HG03066 (cell line): Measurements from ENCODE around the gene RBM27.
"Not testable (repeated sequence)": the region's sequence is repeated elsewhere in the genome, so short reads cannot be mapped to it uniquely, and the experiment has no call there.

ENCODE experiments used
- ATAC-seq: cut with Tn5 transposase; IDR thresholded peaks from one replicate; pipeline ENCODE4 v1.9.1; 2021; ENCODE audit warnings: low read depth; ENCODE audit not compliant: unreplicated experiment

Gene RBM27, protein sequence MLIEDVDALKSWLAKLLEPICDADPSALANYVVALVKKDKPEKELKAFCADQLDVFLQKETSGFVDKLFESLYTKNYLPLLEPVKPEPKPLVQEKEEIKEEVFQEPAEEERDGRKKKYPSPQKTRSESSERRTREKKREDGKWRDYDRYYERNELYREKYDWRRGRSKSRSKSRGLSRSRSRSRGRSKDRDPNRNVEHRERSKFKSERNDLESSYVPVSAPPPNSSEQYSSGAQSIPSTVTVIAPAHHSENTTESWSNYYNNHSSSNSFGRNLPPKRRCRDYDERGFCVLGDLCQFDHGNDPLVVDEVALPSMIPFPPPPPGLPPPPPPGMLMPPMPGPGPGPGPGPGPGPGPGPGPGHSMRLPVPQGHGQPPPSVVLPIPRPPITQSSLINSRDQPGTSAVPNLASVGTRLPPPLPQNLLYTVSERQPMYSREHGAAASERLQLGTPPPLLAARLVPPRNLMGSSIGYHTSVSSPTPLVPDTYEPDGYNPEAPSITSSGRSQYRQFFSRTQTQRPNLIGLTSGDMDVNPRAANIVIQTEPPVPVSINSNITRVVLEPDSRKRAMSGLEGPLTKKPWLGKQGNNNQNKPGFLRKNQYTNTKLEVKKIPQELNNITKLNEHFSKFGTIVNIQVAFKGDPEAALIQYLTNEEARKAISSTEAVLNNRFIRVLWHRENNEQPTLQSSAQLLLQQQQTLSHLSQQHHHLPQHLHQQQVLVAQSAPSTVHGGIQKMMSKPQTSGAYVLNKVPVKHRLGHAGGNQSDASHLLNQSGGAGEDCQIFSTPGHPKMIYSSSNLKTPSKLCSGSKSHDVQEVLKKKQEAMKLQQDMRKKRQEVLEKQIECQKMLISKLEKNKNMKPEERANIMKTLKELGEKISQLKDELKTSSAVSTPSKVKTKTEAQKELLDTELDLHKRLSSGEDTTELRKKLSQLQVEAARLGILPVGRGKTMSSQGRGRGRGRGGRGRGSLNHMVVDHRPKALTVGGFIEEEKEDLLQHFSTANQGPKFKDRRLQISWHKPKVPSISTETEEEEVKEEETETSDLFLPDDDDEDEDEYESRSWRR

DNA sequence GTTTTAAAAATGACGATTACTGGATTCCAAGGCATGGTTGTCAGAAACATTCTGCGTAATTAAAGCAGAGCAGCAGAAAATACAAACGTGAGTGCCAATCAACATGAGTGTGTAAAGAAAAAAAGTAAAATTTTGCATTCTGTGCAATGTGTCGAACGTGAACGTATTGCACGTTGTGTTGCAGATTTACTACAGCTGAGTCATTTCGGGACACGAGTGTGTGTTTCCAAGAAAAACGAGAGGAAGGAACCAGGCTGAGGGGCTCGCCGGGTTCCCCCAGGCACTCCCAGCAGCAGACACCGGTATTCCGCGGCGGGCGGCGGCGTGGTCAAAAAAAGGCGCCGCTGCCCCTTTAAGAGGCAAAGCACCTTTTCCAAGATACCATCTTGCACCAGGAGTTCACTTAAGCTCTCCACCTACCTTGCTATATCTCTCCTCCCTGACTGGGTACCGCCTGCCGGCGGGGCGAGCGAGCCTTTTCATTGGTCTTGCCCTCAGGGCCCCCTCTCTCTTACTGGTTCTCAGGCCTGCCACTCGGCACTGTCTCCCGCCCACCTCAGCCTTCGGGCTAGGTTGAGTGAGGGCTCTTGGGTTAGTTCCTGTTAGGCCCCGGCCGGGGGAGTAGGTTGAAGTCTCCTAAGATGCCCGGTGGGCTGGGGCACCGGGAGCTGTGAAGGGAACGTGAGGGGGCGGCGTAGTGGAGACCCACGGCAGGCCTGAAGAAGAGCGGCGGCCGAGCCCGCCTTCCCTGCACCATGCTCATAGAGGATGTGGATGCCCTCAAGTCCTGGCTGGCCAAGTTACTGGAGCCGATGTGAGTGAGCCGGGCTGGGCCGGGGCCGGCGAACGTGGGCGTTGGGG lies at the start of gene RBM27:
Gene RBM27 (plus strand): TSS at position 595 of the 861 bp plus-strand sequence. CDS start 161 bp downstream, at position 756.
- peak; percentile 100 for ATAC-seq

DNA sequence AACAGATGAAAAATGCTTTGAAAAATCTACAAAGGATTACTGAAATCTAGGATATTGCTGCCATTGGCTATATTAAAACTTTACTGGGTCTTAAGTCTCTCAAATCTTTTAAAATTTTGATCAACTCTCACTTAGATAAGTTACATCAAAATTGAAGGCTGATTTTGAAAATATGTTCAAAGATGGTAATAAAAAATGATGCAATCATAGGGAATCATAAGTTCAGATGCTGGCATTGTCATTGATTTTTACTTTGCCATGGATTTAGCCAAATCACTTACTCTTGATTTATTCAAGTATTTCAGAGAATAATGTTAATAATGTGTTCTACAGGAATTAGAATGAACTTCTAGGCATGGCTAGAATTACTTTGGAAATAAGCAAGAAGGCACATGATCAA lies 45.1 kb upstream of the RBM27 start:
- ATAC-seq = no peak

DNA sequence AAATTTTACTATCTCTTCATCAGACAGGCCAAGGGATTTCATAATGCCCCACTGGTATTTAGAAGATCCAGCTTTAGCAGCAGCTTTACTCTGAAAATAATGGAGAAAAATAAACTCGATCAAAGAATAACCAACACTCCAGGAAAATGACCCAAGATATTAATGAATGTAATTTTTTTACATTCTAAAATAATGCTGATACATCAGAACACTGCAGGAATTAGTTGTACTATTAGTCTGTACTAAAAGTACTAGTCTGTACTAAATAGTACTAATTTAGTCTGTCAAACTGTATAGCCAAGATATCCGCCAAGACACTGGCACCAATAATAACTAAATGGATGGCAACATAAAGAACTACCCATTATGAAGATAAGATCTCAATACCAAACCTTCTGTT lies 39.0 kb upstream of the RBM27 start:
- no peak for ATAC-seq

DNA sequence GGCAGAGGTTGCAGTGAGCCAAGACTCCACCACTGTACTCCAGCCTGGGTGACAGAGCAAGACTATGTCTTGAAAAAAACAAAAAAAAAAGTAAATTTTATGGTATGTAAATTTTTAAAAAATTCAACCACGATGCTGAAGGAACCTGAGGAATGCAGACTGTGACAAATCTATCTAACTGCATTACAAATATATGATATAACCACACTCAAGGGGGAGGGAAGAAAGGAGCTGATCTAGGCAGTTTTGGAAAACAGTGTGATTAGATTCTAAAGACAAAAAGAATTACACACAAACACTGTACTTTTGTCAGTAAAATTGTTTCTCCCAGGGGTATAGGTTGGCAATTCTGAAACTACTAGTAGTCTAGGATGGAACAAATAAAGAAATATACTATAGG lies 37.9 kb upstream of the RBM27 start:
- no peak for ATAC-seq

DNA sequence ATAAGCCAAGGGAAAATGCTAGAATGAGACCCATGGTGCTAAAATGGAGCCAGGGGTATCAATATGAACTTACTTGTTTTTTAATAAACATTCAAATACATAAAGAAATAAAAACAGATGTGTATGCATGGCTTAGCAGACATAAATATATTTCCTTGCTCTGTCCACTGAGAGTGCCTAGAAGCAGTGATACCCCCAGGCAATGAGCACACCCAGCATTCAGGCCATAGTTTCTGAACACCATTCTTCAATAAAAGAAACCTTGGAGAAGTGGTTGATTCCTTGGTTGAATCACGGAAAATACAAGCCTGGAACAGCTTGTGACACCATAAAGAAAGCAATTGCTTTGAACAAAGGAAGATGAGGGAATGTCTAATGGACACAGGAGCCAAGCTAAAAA lies 37.5 kb upstream of the RBM27 start:
- ATAC-seq = no peak

DNA sequence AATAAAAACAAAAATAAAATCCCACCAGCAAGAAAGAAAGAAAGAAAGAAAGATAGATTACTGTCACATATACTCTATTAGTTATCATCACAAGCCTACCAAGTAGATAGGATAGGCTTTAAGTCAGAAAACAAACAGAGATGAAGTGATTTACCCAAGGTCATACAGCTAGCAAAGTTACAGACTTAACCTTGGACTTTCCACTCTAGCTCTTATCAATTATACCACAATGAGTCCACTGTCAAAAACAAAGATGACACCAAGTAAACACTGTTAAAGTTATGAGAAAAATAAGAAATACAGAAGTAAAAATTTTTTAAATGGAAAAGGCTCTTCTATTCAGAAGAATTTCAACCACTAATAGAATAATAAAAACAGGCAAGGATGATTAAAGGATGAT lies 34.3 kb upstream of the RBM27 start:
- ATAC-seq = no peak

DNA sequence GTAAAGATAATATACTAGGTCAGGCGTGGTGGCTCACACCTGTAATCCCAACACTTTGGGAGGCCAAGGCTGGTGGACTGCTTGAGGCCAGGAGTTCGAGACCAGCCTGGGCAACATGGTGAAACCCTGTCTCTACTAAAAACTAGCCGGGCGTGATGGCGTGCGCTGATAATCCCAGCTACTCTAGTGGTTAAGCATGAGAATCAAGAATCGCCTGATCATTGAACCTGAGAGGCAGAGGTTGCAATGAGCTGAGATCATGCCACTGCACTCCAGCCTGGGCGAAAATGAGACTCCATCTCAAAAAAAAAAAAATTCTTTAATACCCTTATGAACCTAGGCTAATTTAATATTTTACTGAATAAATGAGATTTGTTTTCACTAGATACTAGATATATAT lies 30.4 kb upstream of the RBM27 start:
- ATAC-seq = peak; percentile 71

DNA sequence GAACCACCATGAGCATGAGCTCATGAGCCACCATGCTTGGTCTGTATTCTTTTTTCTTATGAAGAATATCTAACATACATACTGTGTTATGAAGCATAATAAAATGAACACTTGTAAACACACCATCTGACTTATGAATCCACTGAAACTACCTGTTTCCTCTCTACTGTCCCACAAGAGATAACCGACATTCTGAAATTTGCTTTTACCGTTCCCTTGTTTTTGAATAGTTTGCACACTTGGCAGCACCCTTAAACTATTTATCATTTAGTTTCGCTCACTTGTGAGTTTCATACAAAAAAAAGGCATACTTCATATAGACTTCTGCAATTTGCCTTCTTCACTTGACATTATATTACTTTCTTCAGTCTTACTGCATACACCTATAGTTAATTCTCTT lies 29.8 kb upstream of the RBM27 start:
- ATAC-seq = peak; percentile 89

DNA sequence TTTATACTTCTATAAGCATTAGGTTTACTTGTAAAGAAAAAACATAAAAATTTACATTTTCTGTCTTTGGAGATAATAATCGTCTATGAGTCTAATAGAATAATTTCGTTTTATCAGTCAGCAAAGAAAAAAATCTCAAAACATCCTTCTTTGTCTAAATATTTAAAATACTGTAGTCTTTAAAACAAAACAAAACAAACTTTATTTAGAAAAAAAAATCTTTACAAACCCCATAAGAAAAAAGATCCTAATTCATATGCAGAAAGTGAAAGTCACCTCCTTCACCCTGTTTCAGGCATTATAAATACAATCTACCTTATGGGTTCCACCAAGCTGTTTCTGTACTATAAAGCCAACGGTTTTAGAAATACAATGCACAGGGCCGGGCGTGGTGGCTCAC lies 26.6 kb upstream of the RBM27 start:
- ATAC-seq = no peak

DNA sequence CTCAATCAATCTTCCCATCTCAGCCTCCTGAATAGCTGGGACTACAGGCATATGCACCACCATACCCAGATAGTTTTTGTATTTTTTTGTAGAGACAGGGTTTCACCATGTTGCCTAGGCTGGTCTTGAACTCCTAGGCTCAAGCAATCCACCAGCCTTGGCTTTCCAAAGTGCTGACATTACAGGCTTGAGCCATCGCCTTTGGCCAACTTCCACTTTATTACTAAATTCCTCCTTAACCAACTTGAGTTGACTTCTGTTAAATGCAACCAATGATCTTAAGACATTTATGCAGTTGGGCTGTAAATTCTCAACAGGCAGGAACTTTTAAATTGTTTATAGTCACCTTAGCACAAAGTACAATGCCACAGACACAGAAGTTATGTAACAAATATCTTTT lies 23.7 kb upstream of the RBM27 start:
- ATAC-seq = no peak

DNA sequence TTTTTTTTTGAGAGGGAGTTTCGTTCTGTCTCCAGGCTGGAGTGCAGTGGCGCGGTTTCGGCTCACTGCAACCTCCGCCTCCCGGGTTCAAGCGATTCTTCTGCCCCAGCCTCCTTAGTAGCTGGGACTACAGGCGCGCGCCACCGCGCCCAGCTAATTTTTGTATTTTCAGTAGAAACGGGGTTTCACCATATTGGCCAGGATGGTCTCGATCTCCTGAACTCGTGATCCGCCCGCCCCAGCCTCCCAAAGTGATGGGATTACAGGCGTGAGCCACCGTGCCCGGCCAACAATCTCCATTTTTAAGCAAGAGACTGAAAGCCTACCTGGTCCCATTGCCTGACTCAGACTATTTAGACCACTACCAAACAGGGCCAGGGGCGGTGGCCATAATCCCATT lies 20.0 kb upstream of the RBM27 start:
- not testable (repeated sequence) for ATAC-seq

DNA sequence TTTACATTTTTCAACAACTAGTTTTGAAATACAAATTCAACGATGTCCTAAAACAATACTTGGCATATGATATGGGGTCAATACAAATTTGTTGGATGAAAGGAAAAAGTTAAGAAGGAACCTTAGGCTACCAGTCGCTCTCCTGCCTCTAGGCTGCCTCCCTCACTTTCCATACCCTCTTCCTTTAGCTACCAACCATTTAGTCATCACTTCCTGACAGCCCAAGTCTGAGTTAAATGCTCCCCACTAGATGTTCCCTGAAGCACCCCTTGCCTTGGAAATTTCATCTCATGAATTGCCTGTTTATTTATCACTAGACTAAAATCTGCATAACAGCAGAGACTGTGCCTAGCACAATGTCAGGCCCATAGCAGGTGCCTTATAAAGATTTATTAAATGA lies 18.2 kb upstream of the RBM27 start:
- no peak for ATAC-seq

DNA sequence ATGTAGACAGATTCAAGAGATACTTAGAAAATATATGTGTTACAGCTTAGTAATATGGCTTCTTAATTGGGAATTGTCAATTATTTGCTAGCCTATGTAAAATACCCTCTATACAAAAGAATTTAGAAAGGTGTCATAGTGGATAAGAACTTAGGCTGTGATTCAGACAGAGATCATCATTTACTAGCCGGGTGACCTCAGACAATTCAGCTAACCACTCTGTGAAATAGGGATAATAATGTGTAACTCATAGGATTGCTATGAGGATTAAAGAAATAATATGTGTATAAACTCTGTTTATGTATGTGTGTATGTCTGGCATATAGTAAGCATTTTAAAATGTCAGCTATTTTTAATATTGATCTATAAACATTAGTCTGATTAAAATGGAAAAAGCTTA lies 15.0 kb upstream of the RBM27 start:
- ATAC-seq = no peak

DNA sequence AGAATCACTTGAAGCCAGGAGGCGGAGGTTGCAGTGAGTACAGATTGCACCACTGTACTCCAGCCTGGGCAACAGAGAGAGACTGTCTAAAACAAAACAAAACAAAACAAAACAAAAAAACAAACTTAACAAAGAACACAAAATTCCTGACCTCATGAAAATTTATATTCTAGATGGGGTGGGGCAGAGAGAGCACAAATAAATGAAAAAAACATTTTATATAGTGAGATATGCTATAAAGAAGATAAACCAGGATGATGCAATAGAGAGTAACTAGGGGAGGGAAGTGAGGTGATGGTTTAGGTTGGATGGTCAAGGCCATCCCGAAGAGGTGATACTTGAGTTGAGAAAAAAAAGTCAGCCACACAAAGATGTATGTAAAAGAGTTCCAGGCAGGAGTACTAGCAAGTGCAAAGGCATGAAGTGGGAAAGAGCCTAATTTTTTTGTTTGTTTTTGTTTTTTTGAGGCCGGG lies 10.8 kb upstream of the RBM27 start:
- no peak for ATAC-seq

DNA sequence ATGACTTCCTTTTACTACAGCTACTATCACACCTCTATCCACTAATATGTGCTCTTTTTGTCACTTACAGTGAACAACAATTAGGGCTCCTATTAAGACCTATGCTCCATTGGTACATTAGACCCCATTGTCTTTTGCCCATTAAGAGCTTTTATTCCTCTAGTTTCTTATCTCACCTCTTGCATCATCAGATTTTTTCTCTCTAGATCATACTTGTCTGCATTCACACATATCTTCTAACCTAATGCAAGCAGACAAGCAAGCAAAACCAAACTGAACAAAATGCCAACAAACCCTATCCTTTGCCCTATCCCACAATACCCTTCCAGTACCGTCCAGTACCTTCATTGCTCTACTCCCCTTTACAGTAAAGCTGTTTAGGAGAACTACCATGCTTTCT lies 10.1 kb upstream of the RBM27 start:
- no peak for ATAC-seq

DNA sequence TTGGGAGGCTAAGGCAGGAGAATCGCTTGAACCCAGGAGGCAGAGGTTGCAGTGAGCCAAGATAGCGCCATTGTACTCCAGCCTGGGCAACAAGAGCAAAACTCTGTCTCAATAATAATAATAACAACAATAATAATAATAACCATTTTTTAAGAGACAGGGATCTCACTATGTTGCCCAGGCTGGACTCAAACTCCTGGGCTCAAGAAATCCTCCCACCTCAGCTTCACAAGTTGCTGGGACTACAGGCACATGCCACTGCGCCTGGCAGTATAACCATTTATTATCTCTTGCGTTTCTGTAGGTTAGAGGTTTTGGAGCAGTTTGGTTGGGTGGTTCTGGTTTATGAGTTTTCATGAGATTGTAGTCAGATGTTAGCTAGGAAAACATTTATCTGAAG lies 8.4 kb upstream of the RBM27 start:
- ATAC-seq = not testable (repeated sequence)

DNA sequence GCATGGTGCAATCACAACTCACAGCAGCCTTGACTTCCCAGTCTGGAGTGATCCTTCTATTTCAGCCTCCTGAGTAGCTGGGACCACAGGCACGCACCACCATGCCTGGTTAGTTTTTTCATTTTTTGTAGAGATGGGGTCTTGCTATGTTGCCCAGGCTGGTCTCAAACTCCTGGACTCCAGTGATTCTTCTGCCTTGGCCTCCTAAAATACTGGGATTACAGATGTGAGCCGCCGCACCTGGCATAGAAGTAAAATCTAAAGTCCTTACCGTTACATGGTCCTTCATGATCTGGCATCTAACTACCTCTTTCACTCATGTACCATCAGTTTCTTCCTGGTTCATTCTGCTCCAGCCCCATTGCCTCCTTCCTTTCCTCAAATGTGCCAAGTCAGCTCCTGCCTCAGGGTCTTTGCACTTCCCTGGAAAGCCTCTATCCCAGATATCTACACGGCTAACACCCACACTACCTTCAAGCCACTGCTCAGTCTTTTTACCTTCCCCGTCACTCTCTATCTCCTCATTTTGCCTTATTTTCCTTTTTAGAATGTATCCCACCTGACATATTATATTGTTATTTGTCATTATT lies 6.9 kb upstream of the RBM27 start:
- no peak for ATAC-seq

DNA sequence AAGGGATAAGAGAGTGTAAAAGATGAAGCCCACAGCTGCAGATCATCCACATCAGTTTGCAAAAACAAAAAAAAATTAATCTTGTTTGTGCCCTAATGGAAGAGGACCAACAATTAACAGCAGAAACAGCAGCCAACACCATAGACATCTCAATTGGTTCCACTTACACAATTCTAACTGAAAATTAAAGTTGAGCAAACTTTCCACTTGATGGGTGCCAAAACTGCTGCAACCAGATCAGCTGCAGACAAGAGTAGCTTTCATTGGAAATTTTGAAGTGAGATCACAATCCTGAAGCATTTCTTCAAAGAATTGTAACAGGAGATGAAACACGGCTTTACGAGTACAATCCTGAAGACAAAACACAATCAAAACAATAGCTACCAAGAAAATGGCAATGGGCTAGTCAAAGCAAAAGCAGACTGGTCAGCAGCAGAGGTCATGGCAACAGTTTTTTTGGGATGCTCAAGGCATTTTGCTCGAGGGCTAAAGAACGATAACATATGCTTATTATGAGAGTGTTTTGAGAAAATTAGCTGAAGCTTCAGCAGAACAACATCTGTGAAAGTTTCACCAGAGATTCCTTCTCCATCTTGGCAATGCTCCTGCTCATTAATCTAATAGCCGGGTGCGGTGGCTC lies 4.1 kb upstream of the RBM27 start:
- no peak for ATAC-seq

DNA sequence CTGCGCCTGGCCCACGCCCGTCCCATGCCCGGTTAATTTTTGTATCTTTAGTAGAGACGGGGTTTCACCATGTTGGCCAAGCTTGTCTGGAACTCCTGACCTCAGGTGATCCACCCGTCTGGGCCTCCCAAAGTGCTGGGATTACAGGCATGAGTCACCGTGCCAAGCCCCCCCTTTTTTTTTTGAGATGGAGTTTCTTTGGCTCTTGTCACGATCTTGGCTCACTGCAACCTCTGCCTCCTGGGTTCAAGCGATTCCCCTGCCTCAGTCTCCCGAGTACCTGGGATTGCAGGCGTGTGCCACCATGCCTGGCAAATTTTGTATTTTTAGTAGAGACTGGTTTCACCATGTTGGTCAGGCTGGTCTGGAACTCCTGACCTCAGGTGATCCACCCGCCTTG lies 1.6 kb upstream of the RBM27 start:
- ATAC-seq = not testable (repeated sequence)

DNA sequence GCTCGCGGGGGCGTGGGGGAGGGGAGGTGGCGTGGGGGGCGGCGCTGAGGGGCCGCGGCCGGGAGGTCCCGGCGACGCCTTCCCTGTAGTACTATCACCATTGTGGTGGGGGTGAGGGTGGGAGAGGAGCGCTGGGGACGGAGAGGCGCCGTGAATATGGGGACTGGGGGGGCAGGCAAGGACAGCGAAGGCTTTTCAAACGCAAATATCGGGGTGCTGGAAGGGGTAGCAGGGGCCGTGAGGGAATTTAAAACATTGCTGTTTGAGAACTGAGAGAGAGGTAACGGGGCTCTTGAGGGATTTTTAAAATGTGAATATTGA lies 427 bp downstream of the RBM27 start:
- peak; percentile 9 for ATAC-seq
